ENCODE measurements around the gene CDHR4.
"Not testable (repeated sequence)": the region's sequence is repeated elsewhere in the genome, so short reads cannot be mapped to it uniquely, and the experiment has no call there.

Gene CDHR4

DNA sequence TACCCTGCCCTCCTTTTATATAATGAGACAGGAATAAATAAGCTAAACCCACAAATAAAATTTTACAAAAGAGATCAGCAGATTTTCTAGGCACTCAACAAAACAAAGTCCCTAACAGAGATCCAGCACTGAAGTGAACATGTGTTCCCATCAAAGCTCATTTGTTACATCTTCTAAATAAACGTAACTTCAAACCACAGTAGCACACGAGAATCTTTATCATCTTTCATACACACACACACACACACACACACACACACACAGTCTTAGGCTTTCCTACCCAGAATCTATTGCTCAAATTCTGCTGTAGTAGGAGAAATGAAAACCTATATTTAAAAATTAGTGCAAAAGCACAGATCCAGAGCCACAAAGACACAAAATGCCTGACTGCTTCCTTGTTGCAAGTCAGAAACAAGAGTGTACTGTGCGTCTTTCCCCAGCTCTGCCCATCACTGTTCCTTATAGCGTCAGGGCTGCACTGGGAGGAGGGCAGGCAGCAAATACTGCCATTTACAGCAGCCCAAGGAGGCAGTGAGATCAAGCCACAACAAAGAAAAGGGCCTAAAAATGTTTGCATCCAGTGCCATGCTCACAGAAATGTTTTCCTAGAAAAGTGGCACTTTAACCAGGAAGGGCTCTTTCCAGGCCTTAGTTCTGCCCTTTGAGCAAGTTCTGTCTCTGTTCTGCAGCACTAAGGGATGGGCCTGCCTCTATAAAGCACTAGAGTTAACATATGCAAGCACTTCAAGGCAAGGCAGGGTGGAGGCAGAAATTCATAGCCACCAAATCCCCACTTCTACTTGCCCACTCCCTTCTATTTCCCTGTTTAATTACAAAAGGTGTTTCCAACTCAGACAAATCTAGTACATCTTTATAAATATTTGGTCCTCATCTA lies 19.3 kb downstream of the CDHR4 start:
- DNase-seq = no peak

DNA sequence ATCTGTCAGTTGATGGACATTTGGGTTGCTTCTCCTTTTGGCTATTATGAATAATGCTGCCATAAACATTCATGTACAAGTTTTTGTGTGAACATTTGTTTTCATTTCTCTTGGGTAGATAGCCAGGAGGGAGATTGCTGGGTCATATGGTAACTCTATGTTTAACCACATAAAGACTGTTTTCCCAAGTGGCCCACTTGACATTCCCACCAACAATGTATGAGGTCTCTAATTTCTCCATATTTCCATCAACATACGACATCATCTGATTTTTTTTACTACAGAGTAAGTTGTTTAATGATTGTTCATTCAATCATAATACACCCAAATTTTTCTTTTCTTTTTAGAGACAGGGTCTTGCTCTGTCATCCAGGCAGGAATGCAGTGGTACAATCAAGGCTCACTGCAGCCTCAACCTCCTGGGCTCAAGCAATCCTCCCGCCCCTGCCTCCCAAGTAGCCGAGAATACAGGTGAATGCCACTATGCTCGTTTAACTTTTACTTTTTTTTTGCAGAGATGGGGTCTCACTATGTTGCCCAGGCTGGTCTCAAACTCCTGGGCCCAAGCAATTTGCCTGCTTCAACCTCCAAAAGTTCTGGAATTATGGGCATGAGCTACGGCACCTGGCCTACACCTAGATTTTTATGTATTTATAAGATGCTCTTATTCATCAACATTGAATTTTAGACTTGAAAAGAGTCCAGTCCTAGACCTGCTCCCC lies 20.2 kb downstream of the CDHR4 start:
- DNase-seq = no peak

DNA sequence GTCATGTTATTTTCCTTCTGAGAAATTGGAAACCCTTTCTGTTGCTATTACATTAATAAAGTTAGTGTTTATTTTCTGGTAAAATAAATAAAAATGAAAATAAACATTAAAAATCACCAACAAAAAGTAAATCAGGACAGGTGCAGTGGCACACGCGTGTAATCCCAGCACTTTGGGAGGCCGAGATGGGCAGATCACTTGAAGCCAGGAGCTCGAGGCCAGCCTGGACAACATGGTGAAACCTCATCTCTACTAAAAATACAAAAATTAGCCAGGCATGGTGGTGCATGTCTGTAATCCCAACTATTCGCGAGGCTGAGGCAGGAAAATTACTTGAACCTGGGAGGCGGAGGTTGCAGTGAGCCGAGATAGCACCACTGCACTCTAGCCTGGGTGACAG lies 23.6 kb downstream of the CDHR4 start:
- not testable (repeated sequence) for DNase-seq

DNA sequence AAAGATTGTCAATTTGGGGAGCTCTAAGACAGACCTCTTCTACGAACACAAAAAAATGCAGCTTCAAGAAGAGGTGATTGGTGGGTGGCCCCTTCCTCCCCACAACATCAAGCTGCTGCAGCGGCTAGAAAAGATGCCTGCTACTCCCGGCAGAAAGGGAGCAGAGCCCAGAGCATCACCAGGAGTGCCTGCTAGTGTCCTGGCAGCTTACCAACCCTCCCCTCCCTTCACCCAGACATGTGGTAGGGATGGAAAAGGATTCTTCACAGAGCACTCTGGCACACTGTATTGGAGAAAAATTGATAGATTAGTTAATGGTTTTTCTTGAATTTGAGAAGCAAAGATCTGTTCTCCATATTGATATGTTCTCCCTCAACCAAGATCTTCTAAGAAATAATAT lies 24.1 kb downstream of the CDHR4 start:
- no peak for DNase-seq

DNA sequence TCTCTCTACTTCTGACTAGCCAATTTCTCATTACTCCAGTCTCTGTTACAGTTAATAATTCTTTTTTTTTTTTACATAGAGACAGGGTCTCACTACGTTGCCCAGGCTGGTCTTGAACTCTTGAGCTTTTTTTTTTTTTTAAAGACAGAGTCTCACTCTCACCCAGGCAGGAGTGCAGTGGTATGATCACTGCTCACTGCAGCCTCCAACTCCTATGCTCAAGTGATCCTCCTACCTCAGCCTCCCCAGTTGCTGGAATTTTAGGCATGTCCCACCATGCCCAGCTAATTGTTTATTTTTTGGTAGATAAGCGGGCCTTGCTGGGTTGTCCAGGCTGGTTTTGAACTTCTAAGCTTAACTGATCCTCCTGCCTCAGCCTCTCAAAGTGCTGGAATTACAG lies 27.0 kb downstream of the CDHR4 start:
- no peak for DNase-seq

DNA sequence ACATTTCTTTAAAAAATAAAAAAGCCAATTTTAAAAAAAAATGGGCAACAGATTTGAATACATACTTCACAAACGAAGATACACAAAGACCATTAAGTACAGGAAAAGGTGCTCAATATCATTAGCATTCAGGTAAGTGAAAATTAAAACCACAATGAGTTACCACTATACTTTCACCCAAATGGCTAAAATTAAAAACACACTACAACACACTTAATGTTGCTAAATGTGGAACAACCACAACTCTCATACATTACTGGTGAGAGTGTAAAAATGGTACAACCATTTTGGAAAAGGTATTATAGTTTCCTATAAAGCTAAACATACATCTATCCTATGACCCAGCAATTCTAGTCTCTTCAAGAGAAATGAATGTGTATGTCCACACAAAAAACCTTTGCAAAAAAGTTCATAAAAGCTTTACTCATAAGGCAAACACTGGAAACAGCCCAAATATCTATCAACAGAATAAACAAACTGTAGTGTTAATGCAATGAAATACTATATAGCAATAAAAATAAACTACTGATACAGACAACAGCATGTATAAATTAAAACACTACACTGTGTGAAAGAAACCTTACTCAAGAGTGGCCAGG lies 28.2 kb downstream of the CDHR4 start:
- DNase-seq = no peak

DNA sequence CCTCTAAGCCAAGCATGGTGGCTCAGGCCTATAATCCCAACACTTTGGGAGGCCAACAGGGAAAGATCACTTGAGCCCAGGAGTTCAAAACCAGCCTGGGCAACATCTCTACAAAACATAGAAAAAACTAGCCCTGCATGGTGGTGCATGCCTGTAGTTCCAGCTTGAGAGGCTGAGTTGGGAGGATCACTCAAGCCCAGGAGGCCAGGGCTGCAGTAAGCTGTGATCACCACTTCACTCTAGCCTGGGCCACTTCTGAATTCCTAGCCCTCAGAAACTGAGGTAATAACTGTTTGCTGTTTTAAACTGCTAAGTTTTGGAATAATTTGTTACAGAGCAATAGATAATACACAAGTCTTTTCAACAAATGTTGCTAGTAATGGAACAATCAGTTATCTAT lies 29.7 kb downstream of the CDHR4 start:
- no peak for DNase-seq

DNA sequence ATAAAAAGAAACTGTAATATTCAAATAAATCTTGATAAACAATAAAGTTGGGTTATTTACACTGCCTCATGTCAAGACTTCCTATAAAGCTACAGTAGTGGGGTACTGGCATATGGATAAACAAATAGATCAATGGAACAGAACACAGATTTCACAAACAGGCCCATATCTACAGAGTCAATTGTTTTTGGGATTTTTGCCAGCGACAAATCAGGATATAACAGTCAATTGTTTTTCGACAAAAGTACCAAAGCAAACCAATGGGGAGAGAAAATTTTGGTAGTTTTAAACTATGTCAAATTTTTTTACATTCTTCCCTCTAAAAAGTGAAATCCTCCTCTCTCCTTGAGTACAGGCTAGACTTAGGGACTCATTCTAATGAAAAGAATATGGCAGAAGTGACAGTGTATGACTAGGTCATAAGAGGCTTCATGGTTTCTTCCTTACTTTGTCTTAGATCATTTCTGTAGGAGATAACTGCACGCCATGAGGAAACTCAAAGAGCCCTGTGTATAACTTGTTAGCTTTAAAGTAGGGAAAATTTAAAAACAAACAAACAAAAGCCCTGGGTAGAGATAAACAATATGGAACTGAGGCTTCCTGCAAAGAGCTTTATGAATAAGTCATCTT lies 30.3 kb downstream of the CDHR4 start:
- no peak for DNase-seq

DNA sequence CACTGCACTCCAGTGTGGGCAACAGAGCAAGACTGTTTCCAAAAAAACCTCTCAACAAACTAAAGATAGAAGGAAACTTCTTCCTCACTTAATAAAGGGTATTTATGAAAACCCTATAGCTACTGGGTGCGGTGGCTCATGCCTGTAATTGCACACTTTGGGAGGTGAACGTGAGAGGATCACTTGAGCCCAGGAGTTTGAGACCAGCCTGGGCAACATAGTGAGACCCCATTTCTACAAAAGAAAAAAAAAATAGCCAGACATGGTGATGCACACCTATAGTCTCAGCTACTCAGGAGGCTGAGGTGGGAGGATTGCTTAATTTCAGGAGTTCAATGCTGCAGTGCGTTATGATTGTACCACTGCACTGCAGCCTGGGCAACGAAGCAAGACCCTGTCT lies 35.7 kb downstream of the CDHR4 start:
- no peak for DNase-seq

DNA sequence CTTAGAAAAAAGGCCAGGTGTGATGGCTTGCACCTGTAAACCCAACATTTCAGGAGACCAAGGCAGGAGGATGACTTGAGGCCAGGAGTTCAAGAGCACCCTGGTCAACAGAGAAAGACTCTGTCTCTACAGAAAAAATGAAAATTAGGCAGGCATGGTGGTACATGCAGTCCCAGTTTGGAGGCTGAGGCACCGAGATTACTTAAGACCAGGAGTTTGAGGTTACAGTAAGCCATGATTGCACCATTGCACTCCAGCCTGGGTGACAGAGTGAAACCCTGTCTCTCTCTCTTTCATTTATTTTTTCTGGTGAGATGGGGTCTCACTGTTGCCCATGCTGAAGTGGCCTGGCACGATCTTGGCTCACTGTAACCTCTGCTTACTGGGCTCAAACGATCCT lies 38.0 kb downstream of the CDHR4 start:
- DNase-seq = no peak

DNA sequence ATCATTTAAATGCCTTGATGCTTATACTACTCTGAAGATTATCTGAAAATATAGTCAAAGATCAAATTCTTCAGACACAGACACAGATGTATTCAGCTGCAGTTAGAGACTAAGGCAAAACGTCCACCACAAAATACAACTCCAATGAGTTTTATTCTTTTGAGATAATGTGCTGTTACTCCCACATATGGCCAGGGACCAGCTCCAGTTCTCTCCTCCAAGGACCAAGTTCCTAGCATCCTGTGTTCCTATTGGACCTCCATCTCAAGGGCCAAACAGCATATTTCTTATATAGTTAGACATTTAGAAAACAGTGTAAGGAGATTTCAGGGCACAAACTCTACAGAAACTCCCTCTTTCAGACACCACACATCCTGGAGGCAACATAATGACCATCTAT lies 40.4 kb downstream of the CDHR4 start:
- no peak for DNase-seq

DNA sequence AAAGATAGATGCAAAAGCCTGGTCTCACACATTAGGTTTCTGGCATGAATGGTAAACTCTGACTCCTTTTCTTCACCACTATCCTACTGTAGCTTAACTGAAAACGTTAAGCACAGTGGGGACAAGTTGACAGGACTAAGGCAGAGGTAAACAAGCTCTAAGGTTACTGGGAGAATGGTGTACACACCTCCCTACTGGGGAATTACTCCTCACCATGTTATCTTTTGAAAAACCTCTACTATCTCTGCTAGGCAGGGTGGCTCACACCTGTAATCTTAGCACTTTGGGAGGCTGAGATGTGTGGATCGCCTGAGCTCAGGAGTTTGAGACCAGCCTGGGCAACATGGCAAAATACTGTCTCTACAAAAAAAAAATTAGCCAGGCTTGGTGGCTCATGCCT lies 42.5 kb downstream of the CDHR4 start:
- no peak for DNase-seq

DNA sequence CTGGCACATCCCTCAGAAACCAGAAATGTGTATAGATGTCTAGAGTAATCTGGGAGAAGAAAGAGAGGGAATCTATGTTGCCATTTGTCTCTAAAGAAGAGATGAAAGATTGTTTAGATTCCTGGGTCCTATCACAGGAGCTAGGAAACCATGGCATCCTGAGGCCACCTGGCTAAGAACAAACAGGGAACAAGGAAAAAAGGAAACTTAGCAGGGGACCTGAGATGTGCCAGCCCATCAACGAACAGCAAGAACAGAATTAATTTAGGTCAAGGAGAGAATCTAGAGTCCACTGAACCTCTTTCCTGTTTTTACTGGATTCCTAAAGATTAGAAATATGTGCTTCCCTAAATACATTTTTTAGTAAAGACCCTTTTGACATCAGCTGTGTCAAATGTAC lies 43.6 kb downstream of the CDHR4 start:
- no peak for DNase-seq

DNA sequence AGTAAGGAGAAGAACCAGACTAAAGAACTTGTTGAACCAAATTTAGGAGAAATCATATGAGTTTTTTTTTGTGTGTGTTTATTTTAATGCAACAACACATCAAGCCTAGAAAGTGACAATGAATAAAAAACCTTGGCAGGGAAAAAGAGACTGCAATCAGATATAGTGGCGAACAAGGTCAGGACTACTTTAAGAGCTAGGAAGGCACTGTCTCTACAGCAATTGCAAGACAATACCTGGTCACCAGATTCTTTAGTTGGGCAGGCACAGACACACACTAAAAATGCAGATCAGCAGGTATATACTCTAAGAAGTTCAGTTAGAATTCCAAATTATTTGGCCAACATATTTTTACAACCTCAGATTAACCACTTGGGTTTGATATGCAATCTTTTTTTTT lies 45.1 kb downstream of the CDHR4 start:
- no peak for DNase-seq

DNA sequence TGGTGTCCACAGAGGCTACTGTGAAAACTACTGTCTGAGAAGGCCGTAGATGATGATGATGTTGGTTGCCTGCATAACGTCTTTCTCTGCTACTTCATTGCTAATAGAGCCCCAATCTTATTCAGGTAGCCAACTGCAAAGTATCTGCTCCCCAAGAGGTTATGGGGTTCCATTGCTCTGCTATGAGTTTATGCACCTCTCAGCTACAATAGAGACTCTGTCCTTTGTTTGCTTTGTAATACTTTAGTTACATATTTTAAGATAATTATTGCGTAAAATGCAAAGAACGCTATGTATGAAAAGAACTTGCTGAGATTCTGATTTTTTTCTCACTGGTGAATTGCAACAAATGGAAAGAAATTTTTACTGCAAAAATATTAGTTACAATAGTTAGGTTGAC lies 48.2 kb downstream of the CDHR4 start:
- DNase-seq = no peak

DNA sequence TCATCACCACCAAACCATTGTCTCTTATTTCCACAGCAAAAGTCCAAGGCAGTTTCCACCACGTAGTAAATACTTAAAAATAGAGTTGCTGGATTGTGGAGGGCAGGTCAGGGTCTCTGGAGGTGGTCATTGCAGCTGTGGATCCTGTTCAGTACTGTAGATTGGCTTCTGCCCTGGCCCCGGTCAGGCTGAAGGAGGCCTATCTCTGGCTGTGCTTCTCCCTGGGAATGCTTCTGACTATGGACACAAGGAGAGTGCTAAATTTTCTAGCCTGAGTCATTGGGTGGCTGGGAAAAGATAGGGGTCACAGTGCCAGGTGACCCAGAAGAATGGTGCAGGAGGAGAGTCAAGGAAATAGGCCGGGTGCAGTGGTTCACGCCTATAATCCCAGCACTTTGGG lies 49.6 kb downstream of the CDHR4 start:
- no peak for DNase-seq

DNA sequence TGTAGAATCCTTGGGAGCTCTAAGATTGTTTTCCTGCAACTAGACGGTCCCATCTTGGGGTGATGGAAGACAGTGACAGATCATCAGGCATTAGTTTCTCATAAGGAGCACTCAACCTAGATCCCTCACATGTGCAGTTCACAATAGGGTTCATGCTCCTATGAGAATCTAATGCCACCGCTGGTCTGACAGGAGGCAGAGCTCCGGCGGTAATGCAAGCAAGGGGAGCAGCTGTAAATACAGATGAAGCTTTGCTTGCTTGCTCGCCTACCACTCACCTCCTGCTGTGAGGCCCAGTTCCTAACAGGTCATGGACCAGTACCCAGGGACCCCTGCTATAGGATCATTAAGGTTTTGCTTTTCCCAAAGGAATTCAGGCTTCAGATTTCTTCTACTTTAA lies 50.8 kb downstream of the CDHR4 start:
- not testable (repeated sequence) for DNase-seq

DNA sequence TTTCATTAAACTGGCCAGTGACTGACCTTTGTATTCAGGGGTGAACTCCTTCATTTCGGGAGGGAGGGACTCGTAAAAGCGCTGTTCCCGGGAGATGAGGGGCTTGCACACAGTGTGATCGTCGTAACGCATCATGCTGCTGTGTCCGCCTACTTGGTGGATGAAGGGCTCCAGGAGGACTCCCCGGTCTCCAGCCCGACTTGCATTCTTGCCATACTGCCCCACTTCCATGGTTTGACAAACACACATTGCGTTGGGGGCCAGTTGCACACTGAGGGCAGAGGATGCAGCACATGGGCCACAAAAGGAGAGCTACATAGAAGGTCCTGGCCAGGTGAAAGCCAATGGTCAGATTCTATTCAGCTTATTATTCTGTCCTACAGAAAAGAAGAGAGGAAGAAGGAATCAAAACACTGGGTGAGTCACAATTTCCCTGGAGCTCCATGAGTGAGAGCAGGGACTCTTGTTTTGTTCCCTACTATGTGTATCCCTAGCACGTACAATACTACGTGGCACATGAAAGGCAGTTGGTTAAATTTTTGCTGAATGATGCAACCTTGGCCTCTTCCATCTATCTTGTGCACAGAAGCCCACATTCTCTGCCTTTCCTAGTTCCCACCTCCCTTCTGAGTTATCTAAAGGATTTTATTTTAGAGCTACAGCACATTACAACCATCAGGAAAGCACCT lies 51.7 kb downstream of the CDHR4 start:
- no peak for DNase-seq

DNA sequence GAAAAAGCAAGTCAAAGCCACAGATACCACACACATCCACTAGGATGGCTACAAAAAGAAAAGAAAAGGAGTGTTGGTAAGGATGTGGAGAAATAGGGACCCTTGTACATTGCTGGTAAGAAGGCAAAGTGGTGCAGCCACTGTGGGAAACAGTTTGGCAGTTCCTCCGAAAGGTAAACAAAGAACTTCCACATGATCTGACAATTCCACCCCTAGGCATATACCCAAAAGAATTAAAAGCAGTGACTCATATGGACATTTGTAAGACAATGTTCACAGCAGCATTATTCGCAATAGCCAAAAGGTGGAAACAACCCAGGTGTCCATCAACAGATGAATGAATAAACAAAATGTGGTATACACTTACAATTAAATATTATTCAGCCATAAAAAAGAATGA lies 53.7 kb downstream of the CDHR4 start:
- DNase-seq = no peak

Data from T-helper 1 cell (primary cell).